Epithelial cell of esophagus (primary cell): Measurements from ENCODE around the gene MTCL1.

Experiments
- DNase-seq: peaks from one replicate; pipeline ENCODE4 v3.0.0; 2010; ENCODE audit warnings: low read depth
- H3K4me3 ChIP-seq: 2 replicates; pipeline ENCODE4 v1.5.1; 2011; ENCODE audit warnings: mild to moderate bottlenecking, low read length, control low read depth
- CTCF ChIP-seq: IDR thresholded peaks from 2 replicates; pipeline ENCODE4 v1.5.1; 2011; ENCODE audit warnings: low read depth, mild to moderate bottlenecking, low read length, control low read depth, inconsistent platforms; ENCODE audit not compliant: insufficient read depth; ENCODE audit errors: missing control alignments

Gene MTCL1

GRCh38 chr18:8860845-8861642 is 155.7 kb downstream of the MTCL1 start:
- peak; percentile 85 for DNase-seq
- TF ChIP-seq CTCF, result no peak
- no peak overlapping the region for H3K4me3 ChIP-seq

GRCh38 chr18:8863427-8863826 is 158.1 kb downstream of the MTCL1 start:
- no peak overlapping the region for H3K4me3 ChIP-seq
- no peak for TF ChIP-seq CTCF

GRCh38 chr18:8865934-8866333 is 160.6 kb downstream of the MTCL1 start:
- DNase-seq, result no peak
- no peak overlapping the region for H3K4me3 ChIP-seq
- TF ChIP-seq CTCF, result no peak

More at GRCh38 chr18:8863427-8863826, 158.1 kb downstream of the MTCL1 start:
- no peak for DNase-seq

GRCh38 chr18:8866679-8867078 is 161.3 kb downstream of the MTCL1 start:
- no peak for DNase-seq
- no peak for TF ChIP-seq CTCF
- no peak overlapping the region for H3K4me3 ChIP-seq

- DNase-seq, result no peak
- TF ChIP-seq CTCF, result no peak
Observed at GRCh38 chr18:8868276-8868675, 162.9 kb downstream of the MTCL1 start.

GRCh38 chr18:8868779-8869415 is 163.5 kb downstream of the MTCL1 start:
- H3K4me3 ChIP-seq, result no peak overlapping the region
- TF ChIP-seq CTCF, result no peak
- DNase-seq, result no peak

More at GRCh38 chr18:8868276-8868675, 162.9 kb downstream of the MTCL1 start:
- no peak overlapping the region for H3K4me3 ChIP-seq
